Lung (tissue), 12 donors: ENCODE data around the gene KANK2. TPM values are rescaled to one million over a fixed set of nuclear protein-coding genes. Genes with fewer than 3 reads are reported as not detected.

Experiments
- ATAC-seq: fragments of 200-7000 bp; cut with Tn5 transposase; one replicate; pipeline ENCODE4 v1.9.1; 2020; ENCODE audit warnings: moderate number of reproducible peaks; ENCODE audit not compliant: insufficient read depth, low FRiP score
- DNase-seq, 3 donors: peaks; one replicate each; pipeline ENCODE4 v3.0.0-alpha.2; 2013 to 2017
- H3K27ac ChIP-seq, 2 donors: one replicate each; pipeline ENCODE4 v1.5.1; 2013; ENCODE audit warnings: mild to moderate bottlenecking in 2 of 2, moderate library complexity in 2 of 2, control low read depth in 1 of 2, inconsistent platforms in 1 of 2, low read depth in 1 of 2, low read length in 1 of 2
- H3K27me3 ChIP-seq, 3 donors: one replicate each; pipeline ENCODE4 v1.5.1; 2013; ENCODE audit warnings: low read length in 2 of 3; ENCODE audit not compliant: control insufficient read depth in 3 of 3, insufficient read depth in 3 of 3
- H3K36me3 ChIP-seq, 4 donors: one replicate each; pipeline ENCODE4 v1.5.1; 2013; ENCODE audit warnings: low read length in 4 of 4, mild to moderate bottlenecking in 1 of 4, moderate library complexity in 1 of 4; ENCODE audit not compliant: control insufficient read depth in 4 of 4, insufficient read depth in 4 of 4
- H3K4me1 ChIP-seq, 5 donors: one replicate each; pipeline ENCODE4 v1.5.1; 2013; ENCODE audit warnings: low read length in 5 of 5, mild to moderate bottlenecking in 2 of 5, moderate library complexity in 1 of 5; ENCODE audit not compliant: control insufficient read depth in 5 of 5, insufficient read depth in 5 of 5
- H3K4me3 ChIP-seq: one replicate; pipeline ENCODE4 v1.5.1; 2013; ENCODE audit warnings: mild to moderate bottlenecking, control low read depth, moderate library complexity
- H3K9ac ChIP-seq, 2 donors: one replicate each; pipeline ENCODE4 v1.5.1; 2013; ENCODE audit warnings: low read length in 2 of 2, control low read depth in 1 of 2; ENCODE audit not compliant: insufficient read depth in 1 of 2
- H3K9me3 ChIP-seq, 4 donors: one replicate each; pipeline ENCODE4 v1.5.1; 2013; ENCODE audit warnings: low read length in 3 of 4, mild to moderate bottlenecking in 1 of 4, moderate library complexity in 1 of 4; ENCODE audit not compliant: control insufficient read depth in 4 of 4, insufficient read depth in 3 of 4
- WGBS, 2 donors: extraction: QIAGEN DNeasy Blood & Tissue Kit; methylation state at CpG; one replicate each; pipeline ENCODE4 v1.1.7; 2013; 5-methylcytosine and 5-hydroxymethylcytosine counted together
- polyA plus RNA-seq, 2 donors: library from polyadenylated mRNA; stranded (reverse); fragments of 200-250 nt; gene quantifications; one replicate each; pipeline ENCODE4 v1.2.1, GENCODE V29; 2013
- total RNA-seq, 2 donors: library from RNA; depleted of rRNA in 1 of 2; stranded (reverse); fragments of >200 nt in 1 of 2; gene quantifications; one replicate each; pipeline ENCODE4 v1.2.1, GENCODE V29; 2014 to 2021
- TF ChIP-seq, protein P1 (sequence below): IDR thresholded peaks from 2 replicates; pipeline ENCODE4 v1.5.1; 2012; ENCODE audit warnings: mild to moderate bottlenecking; ENCODE audit errors: control extremely low read depth, extremely low read depth
- donor health status: control.
- donor health status: control.
- donor health status: Bipolar disorder and iron deficiency.
- donor health status: healthy.
- donor health status: DM: yes; HTN: yes; CAD: no.

The KANK2 gene
- total and polyA plus RNA-seq, 4 donors: 90.1 to 164 (median 113) TPM

DNA sequence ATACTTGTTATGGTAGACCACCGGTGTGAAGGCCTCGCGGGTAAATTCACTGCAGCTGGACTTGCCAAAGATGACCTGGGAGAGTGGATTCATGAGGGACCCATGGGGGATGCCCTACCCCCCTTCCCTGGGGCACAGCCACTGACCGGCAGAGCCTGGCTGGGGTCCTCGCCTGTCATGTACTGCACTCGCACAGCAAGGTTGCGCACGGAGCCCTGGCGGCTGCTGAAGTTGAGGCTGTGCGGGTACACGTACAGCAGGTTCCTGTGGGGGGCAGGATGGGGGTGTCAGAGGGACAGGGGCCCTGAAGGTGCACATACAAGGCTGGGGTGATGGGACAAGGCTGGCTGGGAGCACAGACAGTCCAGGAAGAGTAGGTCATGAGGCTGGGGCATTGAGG lies 40.7 kb upstream of the KANK2 start:
- Histone ChIP-seq H3K27me3 (no peaks in the 10 kb centered on the region), H3K4me3 (no peak overlapping the region), H3K27ac (no peak overlapping the region), H3K9me3 (peaks cover 0 to 2% (median 0%) of the 10 kb centered on the region in 4 donors), H3K36me3 (peaks cover 0 to 41% (median 27%) of the 10 kb centered on the region in 4 donors), H3K9ac (no peak overlapping the region), H3K4me1 (peaks cover 0 to 5% (median 0%) of the 10 kb centered on the region in 5 donors)
- DNase-seq (no peak), ATAC-seq (no peak)
- TF ChIP-seq, protein P1, sequence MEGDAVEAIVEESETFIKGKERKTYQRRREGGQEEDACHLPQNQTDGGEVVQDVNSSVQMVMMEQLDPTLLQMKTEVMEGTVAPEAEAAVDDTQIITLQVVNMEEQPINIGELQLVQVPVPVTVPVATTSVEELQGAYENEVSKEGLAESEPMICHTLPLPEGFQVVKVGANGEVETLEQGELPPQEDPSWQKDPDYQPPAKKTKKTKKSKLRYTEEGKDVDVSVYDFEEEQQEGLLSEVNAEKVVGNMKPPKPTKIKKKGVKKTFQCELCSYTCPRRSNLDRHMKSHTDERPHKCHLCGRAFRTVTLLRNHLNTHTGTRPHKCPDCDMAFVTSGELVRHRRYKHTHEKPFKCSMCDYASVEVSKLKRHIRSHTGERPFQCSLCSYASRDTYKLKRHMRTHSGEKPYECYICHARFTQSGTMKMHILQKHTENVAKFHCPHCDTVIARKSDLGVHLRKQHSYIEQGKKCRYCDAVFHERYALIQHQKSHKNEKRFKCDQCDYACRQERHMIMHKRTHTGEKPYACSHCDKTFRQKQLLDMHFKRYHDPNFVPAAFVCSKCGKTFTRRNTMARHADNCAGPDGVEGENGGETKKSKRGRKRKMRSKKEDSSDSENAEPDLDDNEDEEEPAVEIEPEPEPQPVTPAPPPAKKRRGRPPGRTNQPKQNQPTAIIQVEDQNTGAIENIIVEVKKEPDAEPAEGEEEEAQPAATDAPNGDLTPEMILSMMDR: no peak
- 91 to 95% methylated on average over 11 of the region's 11 CpGs for WGBS, 2 donors

DNA sequence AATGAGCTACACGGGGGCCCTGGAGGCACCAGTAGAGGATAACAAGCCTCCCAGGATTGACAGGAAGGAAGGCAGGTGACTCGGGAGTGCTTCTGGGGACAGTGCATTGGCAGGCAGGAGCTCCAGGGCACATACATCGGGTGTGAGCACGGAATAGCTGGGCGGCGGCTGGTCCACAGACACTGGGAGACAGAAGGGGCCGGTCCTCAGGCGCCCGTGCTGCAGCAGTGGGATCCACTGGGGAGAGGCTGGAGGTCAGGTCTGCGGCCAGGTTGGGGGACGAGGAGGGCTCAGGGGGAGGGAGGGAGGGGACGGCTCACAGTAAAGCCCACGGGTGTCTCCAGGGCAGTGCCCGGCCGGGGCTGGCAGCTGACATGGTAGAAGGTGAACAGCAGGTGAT lies 40.0 kb upstream of the KANK2 start:
- Histone ChIP-seq H3K4me1 (peaks cover 0 to 5% (median 0%) of the 10 kb centered on the region in 5 donors), H3K9me3 (peaks cover 0 to 2% (median 0%) of the 10 kb centered on the region in 4 donors), H3K9ac (no peak overlapping the region), H3K27me3 (no peaks in the 10 kb centered on the region), H3K36me3 (peaks cover 0 to 47% (median 33%) of the 10 kb centered on the region in 4 donors), H3K27ac (no peak overlapping the region), H3K4me3 (no peak overlapping the region)
- ATAC-seq (no peak), DNase-seq (no peak)
- 89% methylated on average over 15 of the region's 15 CpGs for WGBS, 2 donors
- TF ChIP-seq, protein P1: no peak

DNA sequence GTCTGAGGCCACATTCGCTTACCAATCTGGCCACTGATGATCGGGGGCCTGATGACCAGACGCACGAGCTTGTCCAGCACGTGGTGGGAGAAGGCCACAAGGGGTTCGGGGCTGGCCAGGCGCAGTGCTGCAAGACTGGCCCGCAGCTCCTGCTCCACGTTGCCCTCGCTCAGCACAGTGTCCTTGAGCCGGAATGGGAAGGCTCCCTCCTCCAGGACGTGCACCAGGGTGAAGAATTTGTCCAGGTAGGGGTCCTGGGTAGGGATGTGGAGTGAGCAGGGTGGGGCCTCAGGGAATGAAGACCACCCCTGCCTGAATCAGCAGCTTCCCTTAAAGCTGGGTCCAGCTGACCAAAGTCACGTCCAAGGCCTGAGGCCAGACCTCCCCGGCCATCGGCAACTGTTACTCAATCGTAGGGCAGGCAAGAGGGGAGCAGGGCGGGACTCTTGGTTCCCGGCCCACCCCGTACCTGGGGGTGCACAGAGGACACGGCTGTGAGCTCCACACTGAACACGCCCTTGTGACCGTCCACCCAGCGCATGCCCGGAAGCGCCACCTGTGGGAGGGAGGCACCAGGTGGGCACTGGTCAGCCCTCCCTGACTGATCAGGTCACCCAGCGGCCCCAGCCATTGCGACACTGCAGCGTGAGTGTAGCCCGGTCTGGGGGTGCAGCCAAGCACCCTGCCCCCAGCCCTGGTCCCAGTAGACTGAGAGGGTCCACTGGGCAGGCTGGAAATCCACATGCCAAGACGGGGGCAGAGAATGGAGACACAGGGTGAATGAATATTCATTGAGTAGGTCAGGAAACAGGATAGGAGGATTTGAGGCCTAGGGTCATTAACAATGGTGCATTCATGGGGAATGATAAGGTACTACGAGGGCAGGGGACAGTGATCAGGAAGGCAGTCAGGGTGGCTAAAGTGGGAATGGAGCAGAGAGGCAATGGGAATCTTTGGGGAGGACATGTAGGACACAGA lies 39.3 kb upstream of the KANK2 start:
- H3K36me3 ChIP-seq: peaks cover 0 to 48% (median 39%) of the 10 kb centered on the region in 4 donors
- no peak for DNase-seq
- H3K9me3 ChIP-seq: peaks cover 0 to 2% (median 0%) of the 10 kb centered on the region in 4 donors
- H3K9ac ChIP-seq: no peak overlapping the region
- H3K4me1 ChIP-seq: peaks cover 0 to 5% (median 0%) of the 10 kb centered on the region in 5 donors
- H3K27me3 ChIP-seq: no peaks in the 10 kb centered on the region
- H3K27ac ChIP-seq: peak overlapping the region in 1 of 2 donors; percentile 17
- no peak overlapping the region for H3K4me3 ChIP-seq
- TF ChIP-seq, protein P1: no peak
- ATAC-seq: no peak
- WGBS, 2 donors: 87 to 89% methylated on average over 31 of the region's 31 CpGs
